H1 (cell line): ENCODE measurements around the gene NUP107. TPM values are rescaled to one million over a fixed set of nuclear protein-coding genes. Genes with fewer than 3 reads are reported as not detected.

Experiments used
- BCL11A ChIP-seq, 2 experiments: IDR thresholded peaks; one replicate each; pipeline ENCODE4 v1.6.1; 2011; ENCODE audit warnings: low read depth in 2 of 2, low read length in 2 of 2, mild to moderate bottlenecking in 2 of 2
- BRCA1 ChIP-seq: IDR thresholded peaks from 2 replicates; pipeline ENCODE4 v1.6.1; 2012; ENCODE audit warnings: low read depth, low read length, improper control_type of control experiment
- EZH2 ChIP-seq: fragments of 200-600 bp; sonication (generic); IDR thresholded peaks from 2 replicates; pipeline ENCODE4 v1.7.1; 2012; ENCODE audit warnings: low read depth, mild to moderate bottlenecking, moderate library complexity, low read length, inconsistent platforms; ENCODE audit not compliant: severe bottlenecking
- RNF2 ChIP-seq: fragments of 200-900, 300-1000 bp; sonication (generic); IDR thresholded peaks from 2 replicates; pipeline ENCODE4 v1.7.1; 2016; ENCODE audit warnings: borderline replicate concordance, low read depth, mild to moderate bottlenecking, antibody characterized with exemption, low read length; ENCODE audit not compliant: poor library complexity, severe bottlenecking; ENCODE audit errors: missing control alignments
- polyA plus RNA-seq, 7 experiments: library from polyadenylated mRNA; depleted of rRNA in 3 of 7; stranded (reverse) in 5 of 7; unstranded in 2 of 7; fragments of >200 nt in 5 of 7; fragments of 200-250 nt in 2 of 7; gene quantifications; 1 replicate in 5 of 7; 2 replicates in 1 of 7; 4 replicates in 1 of 7; pipeline versions ENCODE4 v1.2.1 to v1.2.3, GENCODE V29; 2011 to 2013; ENCODE audit warnings: missing spikeins in 2 of 7, mixed read lengths in 2 of 7
- total RNA-seq: library from RNA; stranded (reverse); fragmentation: NEBNext Ultra II Directional; extraction: Animal tissue kit (Norgen Biotek cat#: 25700); gene quantifications from 2 replicates; pipeline ENCODE4 v1.2.1, GENCODE V29; 2021
- TF ChIP-seq, protein P1 (sequence below): fragments of 300-600 bp; sonication (generic); IDR thresholded peaks from 2 replicates; pipeline ENCODE4 v1.7.1; 2012; ENCODE audit warnings: low read length, moderate library complexity, mild to moderate bottlenecking, inconsistent platforms; ENCODE audit not compliant: insufficient replicate concordance
- TF ChIP-seq, protein P2 (sequence below): IDR thresholded peaks from 2 replicates; pipeline ENCODE4 v1.6.1; 2012; ENCODE audit warnings: low read length, inconsistent platforms
- TF ChIP-seq, protein P3 (sequence below): IDR thresholded peaks from 2 replicates; pipeline ENCODE4 v1.6.1; 2012; ENCODE audit warnings: inconsistent platforms

NUP107 gene
- total and polyA plus RNA-seq, 2 of the 8 experiments (the other 6 are each of a cell fraction or from before 2014, with no cell fraction given), result 46.1 to 141 TPM

DNA sequence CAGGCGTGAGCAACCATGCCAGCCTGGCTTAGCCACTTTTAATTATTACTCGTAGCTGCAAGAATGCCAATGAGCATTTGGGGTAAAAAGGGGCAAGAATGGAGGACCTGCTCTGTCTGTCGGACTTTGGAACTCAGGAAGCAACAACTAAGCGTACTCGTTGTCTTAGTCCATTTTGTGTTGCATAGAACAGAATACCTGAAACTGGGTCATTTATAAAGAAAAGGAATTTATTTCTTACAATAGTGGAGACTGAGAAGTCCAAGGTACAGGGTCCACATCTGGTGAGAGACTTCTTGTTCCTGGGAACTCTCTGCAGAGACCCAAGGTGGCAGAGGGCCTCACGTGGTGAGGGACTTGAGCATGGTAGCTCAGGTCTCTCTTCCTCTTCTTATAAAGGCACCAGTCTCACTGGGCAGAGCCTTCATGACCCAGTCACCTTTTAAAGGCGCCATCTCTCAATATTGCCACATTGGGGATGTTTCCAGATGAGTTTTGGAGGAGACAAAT, 88.4 kb downstream of the NUP107 start (continued):
- TF ChIP-seq, protein P1, sequence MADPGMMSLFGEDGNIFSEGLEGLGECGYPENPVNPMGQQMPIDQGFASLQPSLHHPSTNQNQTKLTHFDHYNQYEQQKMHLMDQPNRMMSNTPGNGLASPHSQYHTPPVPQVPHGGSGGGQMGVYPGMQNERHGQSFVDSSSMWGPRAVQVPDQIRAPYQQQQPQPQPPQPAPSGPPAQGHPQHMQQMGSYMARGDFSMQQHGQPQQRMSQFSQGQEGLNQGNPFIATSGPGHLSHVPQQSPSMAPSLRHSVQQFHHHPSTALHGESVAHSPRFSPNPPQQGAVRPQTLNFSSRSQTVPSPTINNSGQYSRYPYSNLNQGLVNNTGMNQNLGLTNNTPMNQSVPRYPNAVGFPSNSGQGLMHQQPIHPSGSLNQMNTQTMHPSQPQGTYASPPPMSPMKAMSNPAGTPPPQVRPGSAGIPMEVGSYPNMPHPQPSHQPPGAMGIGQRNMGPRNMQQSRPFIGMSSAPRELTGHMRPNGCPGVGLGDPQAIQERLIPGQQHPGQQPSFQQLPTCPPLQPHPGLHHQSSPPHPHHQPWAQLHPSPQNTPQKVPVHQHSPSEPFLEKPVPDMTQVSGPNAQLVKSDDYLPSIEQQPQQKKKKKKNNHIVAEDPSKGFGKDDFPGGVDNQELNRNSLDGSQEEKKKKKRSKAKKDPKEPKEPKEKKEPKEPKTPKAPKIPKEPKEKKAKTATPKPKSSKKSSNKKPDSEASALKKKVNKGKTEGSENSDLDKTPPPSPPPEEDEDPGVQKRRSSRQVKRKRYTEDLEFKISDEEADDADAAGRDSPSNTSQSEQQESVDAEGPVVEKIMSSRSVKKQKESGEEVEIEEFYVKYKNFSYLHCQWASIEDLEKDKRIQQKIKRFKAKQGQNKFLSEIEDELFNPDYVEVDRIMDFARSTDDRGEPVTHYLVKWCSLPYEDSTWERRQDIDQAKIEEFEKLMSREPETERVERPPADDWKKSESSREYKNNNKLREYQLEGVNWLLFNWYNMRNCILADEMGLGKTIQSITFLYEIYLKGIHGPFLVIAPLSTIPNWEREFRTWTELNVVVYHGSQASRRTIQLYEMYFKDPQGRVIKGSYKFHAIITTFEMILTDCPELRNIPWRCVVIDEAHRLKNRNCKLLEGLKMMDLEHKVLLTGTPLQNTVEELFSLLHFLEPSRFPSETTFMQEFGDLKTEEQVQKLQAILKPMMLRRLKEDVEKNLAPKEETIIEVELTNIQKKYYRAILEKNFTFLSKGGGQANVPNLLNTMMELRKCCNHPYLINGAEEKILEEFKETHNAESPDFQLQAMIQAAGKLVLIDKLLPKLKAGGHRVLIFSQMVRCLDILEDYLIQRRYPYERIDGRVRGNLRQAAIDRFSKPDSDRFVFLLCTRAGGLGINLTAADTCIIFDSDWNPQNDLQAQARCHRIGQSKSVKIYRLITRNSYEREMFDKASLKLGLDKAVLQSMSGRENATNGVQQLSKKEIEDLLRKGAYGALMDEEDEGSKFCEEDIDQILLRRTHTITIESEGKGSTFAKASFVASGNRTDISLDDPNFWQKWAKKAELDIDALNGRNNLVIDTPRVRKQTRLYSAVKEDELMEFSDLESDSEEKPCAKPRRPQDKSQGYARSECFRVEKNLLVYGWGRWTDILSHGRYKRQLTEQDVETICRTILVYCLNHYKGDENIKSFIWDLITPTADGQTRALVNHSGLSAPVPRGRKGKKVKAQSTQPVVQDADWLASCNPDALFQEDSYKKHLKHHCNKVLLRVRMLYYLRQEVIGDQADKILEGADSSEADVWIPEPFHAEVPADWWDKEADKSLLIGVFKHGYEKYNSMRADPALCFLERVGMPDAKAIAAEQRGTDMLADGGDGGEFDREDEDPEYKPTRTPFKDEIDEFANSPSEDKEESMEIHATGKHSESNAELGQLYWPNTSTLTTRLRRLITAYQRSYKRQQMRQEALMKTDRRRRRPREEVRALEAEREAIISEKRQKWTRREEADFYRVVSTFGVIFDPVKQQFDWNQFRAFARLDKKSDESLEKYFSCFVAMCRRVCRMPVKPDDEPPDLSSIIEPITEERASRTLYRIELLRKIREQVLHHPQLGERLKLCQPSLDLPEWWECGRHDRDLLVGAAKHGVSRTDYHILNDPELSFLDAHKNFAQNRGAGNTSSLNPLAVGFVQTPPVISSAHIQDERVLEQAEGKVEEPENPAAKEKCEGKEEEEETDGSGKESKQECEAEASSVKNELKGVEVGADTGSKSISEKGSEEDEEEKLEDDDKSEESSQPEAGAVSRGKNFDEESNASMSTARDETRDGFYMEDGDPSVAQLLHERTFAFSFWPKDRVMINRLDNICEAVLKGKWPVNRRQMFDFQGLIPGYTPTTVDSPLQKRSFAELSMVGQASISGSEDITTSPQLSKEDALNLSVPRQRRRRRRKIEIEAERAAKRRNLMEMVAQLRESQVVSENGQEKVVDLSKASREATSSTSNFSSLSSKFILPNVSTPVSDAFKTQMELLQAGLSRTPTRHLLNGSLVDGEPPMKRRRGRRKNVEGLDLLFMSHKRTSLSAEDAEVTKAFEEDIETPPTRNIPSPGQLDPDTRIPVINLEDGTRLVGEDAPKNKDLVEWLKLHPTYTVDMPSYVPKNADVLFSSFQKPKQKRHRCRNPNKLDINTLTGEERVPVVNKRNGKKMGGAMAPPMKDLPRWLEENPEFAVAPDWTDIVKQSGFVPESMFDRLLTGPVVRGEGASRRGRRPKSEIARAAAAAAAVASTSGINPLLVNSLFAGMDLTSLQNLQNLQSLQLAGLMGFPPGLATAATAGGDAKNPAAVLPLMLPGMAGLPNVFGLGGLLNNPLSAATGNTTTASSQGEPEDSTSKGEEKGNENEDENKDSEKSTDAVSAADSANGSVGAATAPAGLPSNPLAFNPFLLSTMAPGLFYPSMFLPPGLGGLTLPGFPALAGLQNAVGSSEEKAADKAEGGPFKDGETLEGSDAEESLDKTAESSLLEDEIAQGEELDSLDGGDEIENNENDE, result no peak
- TF ChIP-seq BCL11A (IDR thresholded peaks at IDR 0.05; ENCODE audit: low read depth in 2 of 2, low read length in 2 of 2), result no peak
- TF ChIP-seq BRCA1, result no peak
- TF ChIP-seq, protein P2, sequence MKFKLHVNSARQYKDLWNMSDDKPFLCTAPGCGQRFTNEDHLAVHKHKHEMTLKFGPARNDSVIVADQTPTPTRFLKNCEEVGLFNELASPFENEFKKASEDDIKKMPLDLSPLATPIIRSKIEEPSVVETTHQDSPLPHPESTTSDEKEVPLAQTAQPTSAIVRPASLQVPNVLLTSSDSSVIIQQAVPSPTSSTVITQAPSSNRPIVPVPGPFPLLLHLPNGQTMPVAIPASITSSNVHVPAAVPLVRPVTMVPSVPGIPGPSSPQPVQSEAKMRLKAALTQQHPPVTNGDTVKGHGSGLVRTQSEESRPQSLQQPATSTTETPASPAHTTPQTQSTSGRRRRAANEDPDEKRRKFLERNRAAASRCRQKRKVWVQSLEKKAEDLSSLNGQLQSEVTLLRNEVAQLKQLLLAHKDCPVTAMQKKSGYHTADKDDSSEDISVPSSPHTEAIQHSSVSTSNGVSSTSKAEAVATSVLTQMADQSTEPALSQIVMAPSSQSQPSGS, result no peak
- no peak for TF ChIP-seq RNF2
- TF ChIP-seq, protein P3, sequence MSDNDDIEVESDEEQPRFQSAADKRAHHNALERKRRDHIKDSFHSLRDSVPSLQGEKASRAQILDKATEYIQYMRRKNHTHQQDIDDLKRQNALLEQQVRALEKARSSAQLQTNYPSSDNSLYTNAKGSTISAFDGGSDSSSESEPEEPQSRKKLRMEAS, result no peak
- no peak for TF ChIP-seq EZH2
